NCI-H526 treated with DMSO at 0.1 percent for 48 hours (cell line): ENCODE measurements around the gene KAT6B.

ENCODE experiments used
- DNase-seq: peaks from one replicate; lab custom pipeline; 2025; lab: John Stamatoyannopoulos, UW

Gene KAT6B

DNA sequence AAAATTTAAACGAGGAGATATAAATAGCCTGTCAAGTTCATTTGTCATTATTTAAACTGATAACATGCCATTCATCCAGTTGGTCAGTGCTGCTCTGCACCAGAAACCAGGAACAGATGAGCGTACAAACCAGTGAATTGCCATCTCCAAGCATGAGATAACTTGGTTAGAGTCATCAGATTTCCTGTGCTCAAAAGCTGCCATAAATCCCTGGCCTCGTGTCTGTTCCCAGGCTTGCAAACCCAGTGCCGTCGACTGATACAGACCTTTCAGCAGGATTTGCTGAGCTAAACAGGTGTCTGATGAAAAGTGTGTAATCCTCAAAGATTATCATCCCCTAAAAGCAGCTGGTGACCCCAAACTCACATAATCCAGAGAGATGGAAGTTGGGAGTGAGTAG, 189.0 kb downstream of the KAT6B start:
- no peak for DNase-seq

DNA sequence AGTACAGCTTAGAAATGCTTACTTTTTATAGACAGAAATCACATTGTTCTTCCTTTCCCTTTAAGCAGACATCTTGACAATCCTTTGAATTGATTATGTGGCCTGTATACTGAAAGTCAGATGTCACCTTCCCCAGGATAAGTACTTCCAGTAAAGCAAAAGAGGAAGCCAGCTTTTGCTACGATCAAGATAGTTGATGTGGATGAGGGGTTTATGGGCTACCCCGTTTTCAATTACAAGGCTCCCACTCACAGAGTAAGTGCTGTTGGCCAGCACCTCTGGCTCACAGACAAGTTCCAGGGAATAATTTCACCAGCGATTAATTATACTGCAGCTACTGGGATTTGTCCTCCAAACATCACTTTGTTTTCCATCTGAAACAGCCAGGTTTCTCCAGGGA, 189.9 kb downstream of the KAT6B start:
- DNase-seq: no peak

DNA sequence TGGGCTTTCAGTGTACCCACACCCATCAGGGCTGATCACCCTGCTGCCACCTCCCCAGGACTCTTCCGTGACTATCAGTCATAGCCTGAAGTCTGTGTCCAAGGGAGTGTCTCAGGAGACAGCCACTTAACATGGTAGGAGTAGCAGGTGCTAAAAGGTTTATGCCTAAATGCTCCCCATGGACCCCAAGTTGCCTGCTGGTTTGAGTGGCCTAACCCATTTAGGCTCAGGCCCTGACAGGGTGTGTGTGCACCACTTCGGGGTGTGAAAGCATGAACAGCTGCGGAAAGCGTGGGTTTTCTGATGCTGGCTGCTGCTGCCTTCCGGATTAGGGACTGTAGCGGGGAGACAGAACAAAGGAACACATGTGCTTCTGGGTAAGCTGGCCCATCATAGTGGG, 191.9 kb downstream of the KAT6B start:
- no peak for DNase-seq

DNA sequence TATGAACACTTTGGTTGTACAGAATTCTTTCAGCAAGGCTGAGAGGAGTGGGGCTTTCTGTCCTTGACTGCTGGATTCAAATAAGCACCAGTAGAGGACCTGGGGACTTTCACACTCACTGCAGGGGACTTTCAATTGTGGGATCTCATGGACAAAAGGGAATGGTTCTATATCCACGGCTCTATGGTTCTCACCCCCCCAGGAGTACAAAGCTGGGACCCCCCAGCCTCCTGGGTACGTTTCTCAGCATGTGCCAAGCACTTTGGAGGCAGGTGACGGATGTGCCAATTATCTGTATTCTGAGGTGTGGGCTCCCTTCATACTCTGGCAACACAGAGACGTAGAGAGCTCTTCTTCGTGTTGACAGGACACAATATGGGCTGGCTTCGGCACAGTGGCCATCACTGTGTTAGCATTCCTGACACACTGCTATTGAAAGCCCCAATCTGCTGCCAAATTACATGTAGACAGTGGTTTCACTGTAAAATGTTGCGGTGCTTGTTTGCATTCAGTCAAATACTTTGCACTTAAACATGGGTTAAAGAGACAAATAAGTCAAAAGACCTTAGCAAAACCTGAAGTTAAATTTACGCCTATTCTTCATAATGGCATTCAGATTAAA, 192.4 kb downstream of the KAT6B start:
- DNase-seq: no peak

DNA sequence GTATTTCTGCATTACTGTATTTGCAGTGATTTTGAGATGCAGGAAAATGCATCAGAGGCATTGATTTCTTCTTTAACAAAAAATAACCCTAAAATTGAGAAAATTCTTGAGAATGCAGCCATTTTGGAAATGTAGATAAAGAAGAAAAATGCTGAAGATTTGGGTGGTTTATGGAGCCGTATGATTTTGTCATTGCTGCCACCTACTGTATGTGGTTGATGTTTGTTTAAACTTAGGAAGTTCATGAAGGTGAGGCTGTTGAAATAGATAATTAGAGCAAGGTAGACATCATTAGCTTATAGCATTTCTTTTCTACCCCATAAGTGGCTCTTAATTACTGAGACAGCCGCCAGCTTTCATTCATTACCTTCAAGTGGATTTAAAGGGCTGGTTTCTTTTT, 193.0 kb downstream of the KAT6B start:
- DNase-seq: peak; percentile 17

DNA sequence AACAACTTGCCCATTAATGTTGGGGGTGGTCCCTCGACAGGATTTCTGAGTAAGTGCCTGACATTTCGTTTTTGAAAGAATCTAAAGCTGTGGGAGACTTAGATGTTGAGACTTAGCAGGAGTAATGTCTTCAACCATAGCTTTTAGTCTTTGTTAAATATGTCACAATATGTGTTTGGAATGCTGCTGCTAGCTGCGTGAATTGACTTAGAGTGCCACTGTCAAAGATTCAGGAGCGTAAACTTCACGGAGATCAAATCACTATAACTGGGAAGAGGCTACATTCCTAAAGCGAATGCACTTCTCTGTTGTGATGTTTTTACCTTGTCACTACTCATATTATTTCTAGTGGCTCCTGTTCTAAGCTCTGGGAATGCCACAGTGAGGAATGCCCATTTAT, 193.8 kb downstream of the KAT6B start:
- no peak for DNase-seq

DNA sequence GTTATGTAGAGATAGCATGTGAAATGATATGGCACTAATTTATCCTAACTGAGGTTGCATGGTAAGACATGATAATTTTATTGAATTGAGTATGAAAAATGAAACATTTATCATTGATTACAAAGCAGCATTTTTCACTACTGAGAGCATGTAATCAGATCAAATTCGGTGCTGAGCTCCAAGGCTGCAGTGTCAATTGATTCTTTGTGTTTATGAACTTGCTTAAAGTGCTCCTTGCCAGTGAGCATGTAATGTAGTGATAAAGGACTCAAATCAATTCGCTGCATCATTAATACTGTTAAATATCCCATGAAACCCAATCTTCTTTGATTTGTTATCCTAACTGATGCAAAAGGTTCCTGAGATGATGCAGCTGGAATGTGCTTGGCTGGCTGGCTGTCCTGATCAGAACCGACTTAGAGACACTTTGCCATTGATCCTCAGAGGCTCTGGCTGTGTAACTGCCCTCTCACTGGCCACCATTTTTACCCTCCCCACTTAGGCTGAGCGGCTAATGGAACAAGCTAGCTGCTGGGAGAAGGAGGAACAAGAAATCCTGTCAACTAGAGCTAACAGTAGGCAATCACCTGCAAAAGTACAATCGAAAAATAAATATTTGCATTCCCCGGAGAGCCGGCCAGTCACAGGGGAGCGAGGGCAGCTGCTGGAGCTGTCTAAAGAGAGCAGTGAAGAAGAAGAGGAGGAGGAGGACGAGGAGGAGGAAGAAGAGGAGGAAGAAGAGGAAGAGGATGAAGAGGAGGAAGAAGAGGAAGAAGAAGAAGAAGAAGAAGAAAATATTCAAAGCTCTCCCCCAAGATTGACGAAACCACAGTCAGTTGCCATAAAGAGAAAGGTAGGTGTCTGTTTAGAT, 195.2 kb downstream of the KAT6B start:
- peak; percentile 61 for DNase-seq

DNA sequence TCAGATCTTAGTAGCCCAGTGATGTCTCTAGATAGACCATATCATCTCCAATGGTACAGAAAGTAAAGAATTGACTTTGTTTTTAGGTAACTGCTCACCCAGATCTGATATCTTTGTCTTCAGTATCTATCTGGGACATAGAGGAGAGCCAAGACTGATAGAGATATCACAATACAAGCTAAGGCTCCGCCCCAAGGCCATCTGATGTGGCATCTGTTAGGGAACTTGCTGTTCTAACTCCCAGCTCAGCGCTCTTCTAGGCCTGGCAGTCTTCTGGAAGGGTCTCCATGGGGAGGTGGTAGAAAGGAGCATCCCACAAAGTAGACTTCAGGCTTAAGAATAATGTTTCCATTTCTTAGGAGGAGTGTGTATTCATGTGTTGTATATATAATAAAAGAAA, 196.7 kb downstream of the KAT6B start:
- DNase-seq: no peak

DNA sequence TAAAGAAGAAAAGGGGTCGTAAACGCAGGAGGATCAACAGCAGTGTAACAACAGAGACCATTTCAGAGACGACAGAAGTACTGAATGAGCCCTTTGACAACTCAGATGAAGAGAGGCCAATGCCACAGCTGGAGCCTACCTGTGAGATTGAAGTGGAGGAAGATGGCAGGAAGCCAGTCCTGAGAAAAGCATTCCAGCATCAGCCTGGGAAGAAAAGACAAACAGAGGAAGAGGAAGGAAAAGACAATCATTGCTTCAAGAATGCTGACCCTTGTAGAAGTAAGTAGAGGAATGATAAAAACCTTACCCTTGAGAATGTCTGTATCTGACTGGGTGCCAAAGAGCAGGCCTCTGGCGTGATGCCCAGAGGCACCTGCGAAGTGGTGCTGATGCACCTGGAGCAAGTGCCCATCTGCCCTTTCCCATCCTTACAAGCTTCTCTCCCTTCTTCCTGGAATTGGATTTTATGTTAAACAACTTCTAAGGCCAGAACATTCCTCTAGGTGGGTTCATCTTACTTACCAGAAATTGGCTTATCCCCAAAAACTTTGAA, 198.6 kb downstream of the KAT6B start:
- DNase-seq: no peak

DNA sequence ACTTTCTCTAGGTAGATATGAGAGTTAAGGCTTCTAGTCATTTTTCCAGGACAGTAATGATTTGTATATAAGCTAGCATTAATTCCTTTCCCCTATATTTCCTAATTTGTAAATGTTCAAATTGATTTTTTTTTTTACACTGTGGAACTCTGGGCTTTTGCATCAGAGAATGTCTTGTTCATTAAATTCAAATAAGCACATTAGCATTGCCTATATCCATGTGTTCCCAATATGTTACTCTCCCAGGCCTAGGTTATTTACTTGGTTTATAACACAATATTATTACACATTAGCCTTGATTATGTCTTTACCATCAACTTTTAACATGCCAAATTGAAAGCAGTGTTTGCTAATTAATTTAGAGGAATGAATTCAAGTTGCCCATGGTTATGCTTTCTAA, 201.6 kb downstream of the KAT6B start:
- no peak for DNase-seq

DNA sequence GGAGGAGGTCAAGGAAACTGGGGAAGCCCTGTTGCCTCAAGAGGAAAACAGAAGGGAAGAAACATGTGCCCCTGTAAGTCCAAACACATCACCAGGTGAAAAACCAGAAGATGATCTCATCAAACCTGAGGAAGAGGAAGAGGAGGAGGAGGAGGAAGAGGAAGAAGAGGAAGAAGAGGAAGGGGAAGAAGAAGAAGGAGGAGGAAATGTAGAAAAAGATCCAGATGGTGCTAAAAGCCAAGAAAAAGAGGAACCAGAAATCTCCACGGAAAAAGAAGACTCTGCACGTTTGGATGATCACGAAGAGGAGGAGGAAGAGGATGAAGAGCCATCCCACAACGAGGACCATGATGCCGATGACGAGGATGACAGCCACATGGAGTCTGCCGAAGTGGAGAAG, 202.3 kb downstream of the KAT6B start:
- no peak for DNase-seq

DNA sequence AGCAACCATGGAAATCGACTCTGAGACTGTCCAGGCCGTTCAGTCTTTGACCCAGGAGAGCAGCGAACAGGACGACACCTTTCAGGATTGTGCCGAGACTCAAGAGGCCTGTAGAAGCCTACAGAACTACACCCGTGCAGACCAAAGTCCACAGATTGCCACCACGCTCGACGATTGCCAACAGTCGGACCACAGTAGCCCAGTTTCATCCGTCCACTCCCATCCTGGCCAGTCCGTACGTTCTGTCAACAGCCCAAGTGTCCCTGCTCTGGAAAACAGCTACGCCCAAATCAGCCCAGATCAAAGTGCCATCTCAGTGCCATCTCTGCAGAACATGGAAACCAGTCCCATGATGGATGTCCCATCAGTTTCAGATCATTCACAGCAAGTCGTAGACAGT, 203.0 kb downstream of the KAT6B start:
- DNase-seq: no peak

DNA sequence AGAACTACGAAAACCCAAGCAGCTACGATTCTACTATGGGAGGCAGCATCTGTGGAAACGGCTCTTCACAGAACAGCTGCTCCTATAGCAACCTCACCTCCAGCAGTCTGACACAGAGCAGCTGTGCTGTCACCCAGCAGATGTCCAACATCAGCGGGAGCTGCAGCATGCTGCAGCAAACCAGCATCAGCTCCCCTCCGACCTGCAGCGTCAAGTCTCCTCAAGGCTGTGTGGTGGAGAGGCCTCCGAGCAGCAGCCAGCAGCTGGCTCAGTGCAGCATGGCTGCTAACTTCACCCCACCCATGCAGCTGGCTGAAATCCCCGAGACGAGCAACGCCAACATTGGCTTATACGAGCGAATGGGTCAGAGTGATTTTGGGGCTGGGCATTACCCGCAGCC, 203.5 kb downstream of the KAT6B start:
- no peak for DNase-seq

DNA sequence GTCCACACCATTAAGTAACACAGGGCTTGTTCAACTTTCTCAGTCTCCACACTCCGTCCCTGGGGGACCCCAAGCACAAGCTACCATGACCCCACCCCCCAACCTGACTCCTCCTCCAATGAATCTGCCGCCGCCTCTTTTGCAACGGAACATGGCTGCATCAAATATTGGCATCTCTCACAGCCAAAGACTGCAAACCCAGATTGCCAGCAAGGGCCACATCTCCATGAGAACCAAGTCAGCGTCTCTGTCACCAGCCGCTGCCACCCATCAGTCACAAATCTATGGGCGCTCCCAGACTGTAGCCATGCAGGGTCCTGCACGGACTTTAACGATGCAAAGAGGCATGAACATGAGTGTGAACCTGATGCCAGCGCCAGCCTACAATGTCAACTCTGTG, 204.0 kb downstream of the KAT6B start:
- DNase-seq: no peak

DNA sequence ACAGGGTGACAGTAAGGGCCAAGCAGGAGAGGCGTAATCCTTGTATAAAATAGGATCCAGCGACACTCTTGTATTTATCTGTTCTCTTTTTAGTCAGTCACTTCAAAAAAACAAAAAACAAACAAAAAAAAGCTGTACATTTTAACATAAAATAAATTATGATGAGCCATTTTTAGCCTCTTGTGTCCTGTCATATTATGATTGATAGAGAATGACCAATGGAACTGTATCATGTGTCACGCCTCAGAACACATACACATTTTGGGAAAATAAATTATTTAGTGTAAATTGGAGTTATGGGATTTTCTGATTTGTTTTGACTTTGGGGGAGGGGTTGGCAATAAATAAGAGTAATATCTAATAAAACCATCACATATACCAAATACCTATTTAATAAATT, 205.7 kb downstream of the KAT6B start:
- DNase-seq: no peak

DNA sequence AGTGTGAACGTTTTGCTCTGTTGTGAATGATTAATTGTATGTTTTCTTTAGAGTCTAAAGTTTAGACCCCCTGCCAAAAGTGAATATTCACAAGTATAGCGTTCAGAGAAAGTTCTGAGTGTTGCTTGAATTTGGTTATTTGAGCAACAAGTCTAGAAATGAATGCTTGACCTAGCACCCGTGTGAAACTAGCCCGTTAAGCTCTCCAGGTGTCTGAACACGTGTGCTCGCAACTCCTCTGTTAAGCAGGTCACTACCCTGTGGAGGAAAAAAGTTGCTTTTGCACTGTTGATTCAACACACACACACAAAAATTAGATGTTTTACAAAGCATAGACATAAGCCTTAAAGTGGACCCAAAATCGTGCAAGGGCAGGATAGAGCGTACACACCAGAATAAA, 206.4 kb downstream of the KAT6B start:
- DNase-seq: no peak

DNA sequence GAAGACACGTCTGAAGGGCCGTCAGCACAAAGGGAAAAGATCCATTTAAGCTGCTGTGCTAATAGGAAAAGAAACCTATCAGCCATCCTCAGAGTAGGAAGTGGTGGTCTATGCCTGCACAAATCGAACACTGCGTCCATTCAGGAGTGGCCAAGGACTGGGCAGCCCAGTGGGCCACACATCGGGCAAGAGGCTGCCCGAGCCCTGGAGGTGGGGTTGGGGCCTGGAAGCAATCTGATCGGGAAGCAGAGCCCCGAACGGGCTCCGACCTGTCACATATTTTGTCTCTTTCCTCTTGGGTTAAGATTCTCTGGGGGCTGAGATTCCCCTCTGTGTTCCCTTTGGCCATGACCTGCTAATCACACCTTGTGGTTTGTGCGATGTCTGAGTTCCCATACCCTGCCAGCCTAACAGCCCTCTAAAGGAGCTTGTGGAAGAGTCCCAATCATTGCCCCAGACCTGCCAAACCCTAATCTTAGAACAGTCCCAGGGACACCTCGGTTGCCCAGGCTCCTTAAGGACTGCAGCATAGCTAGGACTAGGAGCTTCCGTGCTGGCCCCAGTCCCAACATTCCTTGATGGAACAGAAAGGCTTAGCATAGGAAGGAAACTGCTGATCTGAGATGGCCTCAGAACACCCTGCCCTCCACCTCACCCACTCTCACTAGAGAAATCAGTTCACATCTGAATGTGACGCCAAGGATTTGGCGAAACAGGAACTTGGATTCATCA, 207.2 kb downstream of the KAT6B start:
- DNase-seq: no peak

DNA sequence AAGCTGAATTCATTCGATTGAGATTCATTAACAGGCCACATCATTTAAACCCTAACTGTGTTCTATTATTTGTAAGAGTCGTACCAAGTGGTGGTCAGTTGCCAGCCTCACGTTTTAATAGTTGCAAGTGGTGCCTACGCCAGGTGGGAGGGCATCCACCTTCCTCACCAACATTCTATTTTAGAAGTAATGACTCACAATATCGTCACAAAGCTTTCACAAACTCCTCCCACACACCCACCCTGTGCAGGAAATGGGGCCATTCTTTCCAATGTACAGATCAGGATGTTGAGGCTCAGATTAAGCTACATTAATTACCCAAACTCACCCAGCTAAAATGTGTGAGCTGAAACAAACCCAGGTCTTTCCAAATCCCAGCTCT, 207.7 kb downstream of the KAT6B start:
- DNase-seq: no peak

DNA sequence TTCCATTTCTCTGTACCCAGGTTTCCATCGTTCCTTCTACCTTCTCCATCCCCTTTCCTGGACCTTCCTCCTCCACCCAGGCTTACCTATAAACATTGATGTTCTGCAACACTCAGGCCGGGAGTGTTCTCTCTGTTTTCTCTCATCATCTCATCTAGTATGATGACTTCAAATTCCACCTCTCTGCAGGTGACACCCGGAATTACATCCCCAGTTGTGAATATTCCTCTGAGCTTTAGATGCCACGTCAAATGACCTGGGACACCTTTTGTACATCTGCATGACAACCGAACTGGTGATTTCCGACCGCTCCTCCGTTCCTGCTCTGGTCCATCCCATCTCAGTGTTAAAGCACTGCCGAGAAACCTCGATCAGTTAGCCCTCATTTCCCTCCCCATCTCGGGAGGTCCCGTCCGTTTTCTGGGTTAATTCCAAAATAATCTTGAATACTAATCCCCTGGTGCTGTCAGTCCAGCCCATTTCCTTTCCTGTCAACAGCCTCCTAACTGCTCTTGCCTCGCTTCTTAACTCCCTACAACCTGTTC, 208.4 kb downstream of the KAT6B start:
- DNase-seq: no peak

DNA sequence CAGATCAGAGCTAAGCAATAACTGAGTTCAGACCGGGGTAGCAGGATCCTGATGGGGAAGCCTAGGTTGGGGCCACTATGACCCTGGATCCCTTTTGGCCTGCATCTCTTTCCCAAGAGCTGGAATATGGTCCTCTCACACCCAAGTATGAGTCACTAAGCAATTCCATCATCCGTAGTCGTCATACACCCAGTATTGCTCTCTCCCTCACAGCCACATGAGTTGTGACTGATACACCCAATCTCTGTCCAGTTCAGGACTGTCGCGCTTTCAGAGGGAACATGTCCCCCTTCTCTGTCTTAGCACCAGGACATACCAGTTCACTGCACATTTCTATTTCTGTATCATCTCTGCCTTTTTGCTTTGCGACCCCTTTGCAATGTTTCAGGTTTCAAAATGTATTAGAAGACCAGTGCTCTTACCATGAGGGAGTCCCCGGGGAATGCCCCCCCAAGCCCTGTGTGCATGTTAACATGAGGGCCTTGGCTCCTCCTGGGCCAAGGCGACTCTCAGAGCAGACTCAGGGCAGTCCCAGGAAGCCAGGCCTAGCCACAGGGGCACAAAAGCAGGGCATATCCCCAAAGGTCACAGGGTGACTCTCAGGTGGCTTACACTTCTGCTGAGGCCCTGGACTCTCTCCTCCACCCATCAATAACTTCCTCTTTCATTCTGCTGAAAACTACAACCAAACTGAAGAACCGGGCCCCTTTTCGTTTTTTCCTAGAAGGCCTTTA, 209.7 kb downstream of the KAT6B start:
- DNase-seq: no peak

DNA sequence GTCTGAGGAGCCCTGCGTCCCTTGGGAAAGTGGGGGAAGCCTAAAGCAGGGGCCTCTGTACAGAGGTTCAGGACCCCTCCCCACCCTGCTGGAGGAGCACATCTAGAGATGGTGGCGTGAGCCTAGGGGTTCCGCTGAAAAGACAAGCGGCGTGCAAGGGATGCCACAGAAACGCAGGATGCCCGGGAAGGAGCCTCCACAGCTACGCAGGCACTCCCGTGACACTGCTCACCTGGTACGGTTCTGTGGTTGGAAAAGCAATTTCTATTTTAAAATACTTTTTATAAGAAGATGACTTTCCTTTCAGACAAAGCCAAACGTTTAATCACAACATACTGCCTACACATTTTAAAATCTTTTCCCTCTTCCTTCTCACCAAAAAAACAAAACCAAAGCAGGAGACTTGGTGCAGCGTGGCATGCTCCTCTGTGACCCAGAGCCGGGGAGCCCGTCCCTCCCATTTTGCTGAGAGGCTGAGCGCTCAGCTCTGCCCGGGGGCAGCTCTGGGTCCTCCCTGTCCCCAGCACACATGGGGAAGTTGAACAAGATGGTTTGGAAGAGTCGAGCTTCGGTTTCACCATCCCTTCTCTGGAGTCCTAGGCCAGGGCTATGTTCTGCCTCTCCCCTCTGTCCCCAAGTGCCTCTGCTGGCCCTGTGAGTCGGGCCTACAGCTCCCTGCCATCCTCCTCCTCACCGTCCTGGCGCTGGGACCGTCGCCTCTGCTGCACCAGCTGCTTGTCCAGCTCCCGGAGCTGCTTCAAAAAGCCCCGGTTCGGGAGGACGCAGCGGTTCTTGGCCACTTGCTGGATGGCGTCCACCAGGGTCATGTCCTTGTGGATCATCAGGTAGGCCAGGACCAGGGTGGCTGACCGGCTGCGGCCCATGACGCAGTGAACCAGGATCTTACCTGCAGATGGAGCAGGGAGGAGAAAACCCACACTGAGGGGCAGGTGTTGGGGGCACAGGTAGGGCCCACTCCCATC, 211.1 kb downstream of the KAT6B start:
- no peak for DNase-seq
